ENCODE measurements around the gene WDFY4. TPM values are rescaled to one million over a fixed set of nuclear protein-coding genes. Genes with fewer than 3 reads are reported as not detected.

The WDFY4 gene
- total and polyA plus RNA-seq, 4 donors, result 0.57 to 7.1 (median 2.0) TPM

DNA sequence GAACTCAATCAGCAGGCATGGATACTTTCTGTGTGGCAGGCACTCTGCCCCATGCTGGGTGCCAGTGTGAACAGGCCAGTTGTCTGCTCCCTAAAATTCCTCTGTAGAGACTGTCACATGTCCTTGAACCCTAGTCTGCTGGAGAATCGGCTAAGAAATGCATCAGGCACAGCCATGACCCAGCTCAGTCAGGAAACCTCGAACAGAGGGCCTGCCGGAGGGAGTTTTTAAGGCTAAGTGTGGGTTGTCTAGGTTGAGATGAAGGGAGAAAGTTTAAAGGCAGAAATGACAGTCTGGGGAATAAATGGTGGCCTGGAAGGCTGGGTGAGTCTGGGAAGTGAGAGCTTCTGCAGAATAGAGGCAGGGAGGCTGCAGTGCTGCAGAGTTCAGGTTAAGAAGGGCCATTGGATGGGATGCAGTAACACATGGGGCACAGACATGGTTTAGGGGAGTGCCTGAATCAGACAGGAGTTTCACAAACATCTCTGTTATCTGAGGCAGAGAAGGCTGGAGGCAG is 45.3 kb downstream of the WDFY4 start:
- H3K36me3 ChIP-seq (ENCODE audit: control insufficient read depth in 4 of 4, insufficient read depth in 3 of 4, low read depth in 1 of 4, low read length in 3 of 4), result no peaks in the 10 kb centered on the region
- TF ChIP-seq RAD21 (IDR thresholded peaks at IDR 0.05) (no peak), RXRA (IDR thresholded peaks at IDR 0.05) (no peak), YY1 (IDR thresholded peaks at IDR 0.05) (no peak), HNF4A (conservative IDR thresholded peaks at IDR 0.05) (no peak), JUND (IDR thresholded peaks at IDR 0.05) (no peak), GABPA (IDR thresholded peaks at IDR 0.05 in 1 of 2, conservative IDR thresholded peaks at IDR 0.05 in 1 of 2) (no peak)
- TF ChIP-seq, protein P1, sequence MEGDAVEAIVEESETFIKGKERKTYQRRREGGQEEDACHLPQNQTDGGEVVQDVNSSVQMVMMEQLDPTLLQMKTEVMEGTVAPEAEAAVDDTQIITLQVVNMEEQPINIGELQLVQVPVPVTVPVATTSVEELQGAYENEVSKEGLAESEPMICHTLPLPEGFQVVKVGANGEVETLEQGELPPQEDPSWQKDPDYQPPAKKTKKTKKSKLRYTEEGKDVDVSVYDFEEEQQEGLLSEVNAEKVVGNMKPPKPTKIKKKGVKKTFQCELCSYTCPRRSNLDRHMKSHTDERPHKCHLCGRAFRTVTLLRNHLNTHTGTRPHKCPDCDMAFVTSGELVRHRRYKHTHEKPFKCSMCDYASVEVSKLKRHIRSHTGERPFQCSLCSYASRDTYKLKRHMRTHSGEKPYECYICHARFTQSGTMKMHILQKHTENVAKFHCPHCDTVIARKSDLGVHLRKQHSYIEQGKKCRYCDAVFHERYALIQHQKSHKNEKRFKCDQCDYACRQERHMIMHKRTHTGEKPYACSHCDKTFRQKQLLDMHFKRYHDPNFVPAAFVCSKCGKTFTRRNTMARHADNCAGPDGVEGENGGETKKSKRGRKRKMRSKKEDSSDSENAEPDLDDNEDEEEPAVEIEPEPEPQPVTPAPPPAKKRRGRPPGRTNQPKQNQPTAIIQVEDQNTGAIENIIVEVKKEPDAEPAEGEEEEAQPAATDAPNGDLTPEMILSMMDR (IDR thresholded peaks at IDR 0.05; ENCODE audit: low read depth, low read length, missing input control), result no peak
- 74% methylated on average over 3 of the region's 3 CpGs for WGBS
- H3K4me3 ChIP-seq (ENCODE audit: low read depth in 1 of 3, low read length in 3 of 3), result no peak overlapping the region
- DNase-seq (ENCODE audit: low spot score), result no peak
- no peaks in the 10 kb centered on the region for H3K9me3 ChIP-seq (ENCODE audit: control insufficient read depth in 4 of 4, low read length in 3 of 4)
- no peaks in the 10 kb centered on the region for H3K4me1 ChIP-seq (ENCODE audit: control insufficient read depth in 4 of 4, insufficient read depth in 4 of 4, low read length in 3 of 4)
- no peak overlapping the region for H3K27ac ChIP-seq (ENCODE audit: low read depth in 1 of 2, low read length in 2 of 2)
- no peak overlapping the region for H3K9ac ChIP-seq (ENCODE audit: low read depth in 1 of 2, low read length in 2 of 2)
- H3K27me3 ChIP-seq (ENCODE audit: control insufficient read depth in 4 of 4, insufficient read depth in 4 of 4, low read length in 3 of 4), result no peaks in the 10 kb centered on the region

DNA sequence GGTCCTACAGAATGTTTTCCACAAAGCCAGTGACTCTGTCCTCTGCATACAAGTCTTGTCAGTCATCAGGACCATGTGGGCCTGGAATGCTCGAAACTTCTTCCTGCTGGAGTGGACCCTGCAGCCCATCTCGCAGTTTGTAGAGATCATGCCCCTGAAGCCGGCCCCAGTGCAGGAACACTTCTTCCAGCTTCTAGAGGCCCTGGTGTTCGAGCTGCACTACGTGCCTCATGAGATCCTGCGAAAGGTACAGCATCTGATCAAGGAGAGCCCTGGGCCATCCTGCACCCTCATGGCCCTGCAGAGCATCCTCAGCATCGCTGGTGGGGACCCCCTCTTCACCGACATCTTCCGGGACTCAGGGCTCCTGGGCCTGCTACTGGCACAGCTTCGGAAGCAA is 46.5 kb downstream of the WDFY4 start:
- no peak overlapping the region for H3K27ac ChIP-seq (ENCODE audit: low read depth in 1 of 2, low read length in 2 of 2)
- WGBS, result 89% methylated on average over 10 of the region's 10 CpGs
- H3K4me1 ChIP-seq (ENCODE audit: control insufficient read depth in 4 of 4, insufficient read depth in 4 of 4, low read length in 3 of 4), result no peaks in the 10 kb centered on the region
- H3K36me3 ChIP-seq (ENCODE audit: control insufficient read depth in 4 of 4, insufficient read depth in 3 of 4, low read depth in 1 of 4, low read length in 3 of 4), result no peaks in the 10 kb centered on the region
- H3K9ac ChIP-seq (ENCODE audit: low read depth in 1 of 2, low read length in 2 of 2), result no peak overlapping the region
- TF ChIP-seq, protein P1 (IDR thresholded peaks at IDR 0.05; ENCODE audit: low read depth, low read length, missing input control), result no peak
- TF ChIP-seq, protein P2, sequence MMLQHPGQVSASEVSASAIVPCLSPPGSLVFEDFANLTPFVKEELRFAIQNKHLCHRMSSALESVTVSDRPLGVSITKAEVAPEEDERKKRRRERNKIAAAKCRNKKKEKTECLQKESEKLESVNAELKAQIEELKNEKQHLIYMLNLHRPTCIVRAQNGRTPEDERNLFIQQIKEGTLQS (IDR thresholded peaks at IDR 0.05), result no peak
- TF ChIP-seq RAD21 (IDR thresholded peaks at IDR 0.05) (no peak), RXRA (IDR thresholded peaks at IDR 0.05) (no peak), GABPA (IDR thresholded peaks at IDR 0.05 in 1 of 2, conservative IDR thresholded peaks at IDR 0.05 in 1 of 2) (no peak)
- TF ChIP-seq, protein P3, sequence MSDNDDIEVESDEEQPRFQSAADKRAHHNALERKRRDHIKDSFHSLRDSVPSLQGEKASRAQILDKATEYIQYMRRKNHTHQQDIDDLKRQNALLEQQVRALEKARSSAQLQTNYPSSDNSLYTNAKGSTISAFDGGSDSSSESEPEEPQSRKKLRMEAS (IDR thresholded peaks at IDR 0.05), result no peak
- TF ChIP-seq, protein P4, sequence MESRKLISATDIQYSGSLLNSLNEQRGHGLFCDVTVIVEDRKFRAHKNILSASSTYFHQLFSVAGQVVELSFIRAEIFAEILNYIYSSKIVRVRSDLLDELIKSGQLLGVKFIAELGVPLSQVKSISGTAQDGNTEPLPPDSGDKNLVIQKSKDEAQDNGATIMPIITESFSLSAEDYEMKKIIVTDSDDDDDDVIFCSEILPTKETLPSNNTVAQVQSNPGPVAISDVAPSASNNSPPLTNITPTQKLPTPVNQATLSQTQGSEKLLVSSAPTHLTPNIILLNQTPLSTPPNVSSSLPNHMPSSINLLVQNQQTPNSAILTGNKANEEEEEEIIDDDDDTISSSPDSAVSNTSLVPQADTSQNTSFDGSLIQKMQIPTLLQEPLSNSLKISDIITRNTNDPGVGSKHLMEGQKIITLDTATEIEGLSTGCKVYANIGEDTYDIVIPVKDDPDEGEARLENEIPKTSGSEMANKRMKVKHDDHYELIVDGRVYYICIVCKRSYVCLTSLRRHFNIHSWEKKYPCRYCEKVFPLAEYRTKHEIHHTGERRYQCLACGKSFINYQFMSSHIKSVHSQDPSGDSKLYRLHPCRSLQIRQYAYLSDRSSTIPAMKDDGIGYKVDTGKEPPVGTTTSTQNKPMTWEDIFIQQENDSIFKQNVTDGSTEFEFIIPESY (IDR thresholded peaks at IDR 0.05), result no peak
- H3K4me3 ChIP-seq (ENCODE audit: low read depth in 1 of 3, low read length in 3 of 3), result no peak overlapping the region
- H3K27me3 ChIP-seq (ENCODE audit: control insufficient read depth in 4 of 4, insufficient read depth in 4 of 4, low read length in 3 of 4), result no peaks in the 10 kb centered on the region
- H3K9me3 ChIP-seq (ENCODE audit: control insufficient read depth in 4 of 4, low read length in 3 of 4), result no peaks in the 10 kb centered on the region
- DNase-seq (ENCODE audit: low spot score), result no peak

Data from liver (tissue), 9 donors.